GM10248 (cell line): ENCODE measurements around the gene EXOC2.

Experiments used
- CTCF ChIA-PET: fragments of 300-600 bp; sonication (Branson Sonifier 250); formaldehyde crosslinking; extraction: SDS; loops from one replicate; lab custom pipeline; 2021; ENCODE audit warnings: antibody characterized with exemption; lab: Yijun Ruan, JAX
- POLR2A ChIA-PET: fragments of 350-650 bp; sonication (Branson Sonifier 250); formaldehyde crosslinking; extraction: SDS; loops from one replicate; lab custom pipeline; 2020; ENCODE audit warnings: antibody characterized with exemption; lab: Yijun Ruan, JAX
- DNase-seq: peaks from one replicate; pipeline ENCODE4 v3.0.0; 2012; ENCODE audit errors: extremely low spot score
- TF ChIP-seq, protein P1 (sequence below): IDR thresholded peaks from 2 replicates; pipeline ENCODE4 v1.5.1; 2012; ENCODE audit warnings: mild to moderate bottlenecking, low read depth; ENCODE audit errors: extremely low read depth, missing control alignments, control extremely low read depth

Gene EXOC2

DNA sequence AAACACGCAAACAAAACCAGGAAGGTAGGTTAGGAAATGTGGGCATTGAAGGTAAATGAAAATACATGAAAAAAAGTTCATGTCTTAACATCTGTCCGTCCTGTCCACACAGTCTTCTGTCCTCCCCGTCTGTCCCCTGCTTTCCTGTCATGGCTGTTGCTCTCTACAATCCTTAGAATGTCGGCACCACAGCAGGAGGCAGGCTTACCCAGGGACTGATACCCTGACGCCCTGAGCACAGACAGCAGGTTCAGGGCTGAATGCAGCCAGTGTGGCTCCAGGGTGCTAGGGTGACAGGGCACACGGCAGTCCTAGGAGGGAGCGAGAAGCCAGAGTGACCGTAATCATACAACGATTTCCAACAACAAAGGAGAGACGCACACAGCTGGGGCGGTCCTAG lies 177.7 kb downstream of the EXOC2 start:
- ChIA-PET CTCF (interaction anchor here (1.3 kb wide), 1 partner anchor 367 kb away, joined by 3 read pairs; no protein-coding TSS in a partner anchor), POLR2A (no interaction called here)
- DNase-seq = no peak
- TF ChIP-seq, protein P1, sequence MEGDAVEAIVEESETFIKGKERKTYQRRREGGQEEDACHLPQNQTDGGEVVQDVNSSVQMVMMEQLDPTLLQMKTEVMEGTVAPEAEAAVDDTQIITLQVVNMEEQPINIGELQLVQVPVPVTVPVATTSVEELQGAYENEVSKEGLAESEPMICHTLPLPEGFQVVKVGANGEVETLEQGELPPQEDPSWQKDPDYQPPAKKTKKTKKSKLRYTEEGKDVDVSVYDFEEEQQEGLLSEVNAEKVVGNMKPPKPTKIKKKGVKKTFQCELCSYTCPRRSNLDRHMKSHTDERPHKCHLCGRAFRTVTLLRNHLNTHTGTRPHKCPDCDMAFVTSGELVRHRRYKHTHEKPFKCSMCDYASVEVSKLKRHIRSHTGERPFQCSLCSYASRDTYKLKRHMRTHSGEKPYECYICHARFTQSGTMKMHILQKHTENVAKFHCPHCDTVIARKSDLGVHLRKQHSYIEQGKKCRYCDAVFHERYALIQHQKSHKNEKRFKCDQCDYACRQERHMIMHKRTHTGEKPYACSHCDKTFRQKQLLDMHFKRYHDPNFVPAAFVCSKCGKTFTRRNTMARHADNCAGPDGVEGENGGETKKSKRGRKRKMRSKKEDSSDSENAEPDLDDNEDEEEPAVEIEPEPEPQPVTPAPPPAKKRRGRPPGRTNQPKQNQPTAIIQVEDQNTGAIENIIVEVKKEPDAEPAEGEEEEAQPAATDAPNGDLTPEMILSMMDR = no peak

DNA sequence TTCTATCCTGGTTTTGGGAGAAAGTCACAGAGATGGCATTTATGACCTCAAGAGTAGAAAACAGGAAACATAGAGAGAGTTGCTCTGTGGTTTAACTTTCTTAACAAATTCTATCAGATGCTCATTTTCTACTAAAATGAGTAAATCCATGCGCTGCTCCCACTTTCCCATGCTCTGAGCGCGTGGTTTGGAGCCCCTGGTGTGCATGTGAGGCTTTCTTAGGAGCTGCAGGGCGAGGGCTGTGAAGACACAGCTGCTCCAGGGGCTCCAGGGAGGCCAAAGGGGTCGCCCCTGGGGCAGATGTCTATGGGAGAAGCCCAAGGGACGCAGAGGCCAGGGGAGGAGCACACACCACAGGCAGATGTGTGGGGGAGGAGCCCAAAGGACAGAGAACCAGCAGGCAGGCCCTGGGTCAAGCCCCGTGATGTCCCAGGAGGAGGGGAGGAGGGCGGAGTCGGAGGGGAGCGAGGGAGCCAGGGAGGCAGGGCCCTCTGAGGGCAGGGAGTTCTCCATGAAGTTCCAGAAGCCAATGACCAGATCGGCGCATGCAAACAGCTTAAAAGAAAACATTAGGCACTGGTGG lies 178.5 kb downstream of the EXOC2 start:
- ChIA-PET CTCF (interaction anchor here (1.3 to 1.4 kb wide), 2 partner anchors 101 to 366 kb away, joined by 3 read pairs; no protein-coding TSS in a partner anchor), POLR2A (no interaction called here)
- TF ChIP-seq, protein P1 = no peak
- no peak for DNase-seq

DNA sequence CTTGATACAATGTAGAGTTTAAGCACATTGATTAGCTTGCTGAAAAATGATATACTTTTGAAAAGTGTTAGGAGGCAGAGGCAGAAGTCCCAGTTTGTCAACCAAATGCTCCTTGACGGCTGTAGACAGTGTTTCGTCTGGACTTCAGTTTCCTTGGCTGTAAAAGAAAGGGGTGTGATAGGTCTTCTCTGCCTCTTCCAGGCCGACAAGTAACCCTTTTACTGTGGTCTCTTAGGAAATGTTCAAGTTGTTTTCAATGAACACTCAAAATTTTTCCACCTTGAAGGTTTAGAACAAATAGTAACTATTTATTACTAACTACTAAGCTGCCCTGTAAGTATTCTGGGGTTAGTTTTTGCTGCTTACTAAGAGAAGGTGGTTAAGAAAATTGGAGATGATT lies 179.0 kb downstream of the EXOC2 start:
- TF ChIP-seq, protein P1 = no peak
- no peak for DNase-seq
- ChIA-PET CTCF (interaction anchor here (1.3 to 1.4 kb wide), 2 partner anchors 101 to 366 kb away, joined by 3 read pairs; no protein-coding TSS in a partner anchor), POLR2A (no interaction called here)

DNA sequence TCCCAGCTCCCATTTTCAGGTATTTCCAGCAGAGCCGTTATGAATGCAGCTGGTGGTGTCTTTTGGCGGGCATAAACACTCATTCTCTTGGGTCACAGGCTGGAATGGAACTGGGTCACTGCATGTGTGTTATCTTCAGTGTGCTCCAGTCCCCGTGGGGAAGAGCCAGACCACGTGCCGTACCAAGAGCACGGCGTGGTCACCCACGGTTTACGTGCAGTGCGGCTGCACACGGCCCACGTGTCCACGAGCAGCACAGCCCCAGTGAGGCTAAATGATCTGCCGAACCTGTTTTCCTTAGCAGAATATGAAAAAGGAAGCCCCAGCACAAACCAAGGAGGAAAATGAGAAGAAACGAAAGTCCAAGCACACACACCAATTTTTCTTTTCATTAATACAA lies 179.9 kb downstream of the EXOC2 start:
- DNase-seq = no peak
- CTCF ChIA-PET = no interaction called here
- TF ChIP-seq, protein P1 = no peak
- POLR2A ChIA-PET = no interaction called here

DNA sequence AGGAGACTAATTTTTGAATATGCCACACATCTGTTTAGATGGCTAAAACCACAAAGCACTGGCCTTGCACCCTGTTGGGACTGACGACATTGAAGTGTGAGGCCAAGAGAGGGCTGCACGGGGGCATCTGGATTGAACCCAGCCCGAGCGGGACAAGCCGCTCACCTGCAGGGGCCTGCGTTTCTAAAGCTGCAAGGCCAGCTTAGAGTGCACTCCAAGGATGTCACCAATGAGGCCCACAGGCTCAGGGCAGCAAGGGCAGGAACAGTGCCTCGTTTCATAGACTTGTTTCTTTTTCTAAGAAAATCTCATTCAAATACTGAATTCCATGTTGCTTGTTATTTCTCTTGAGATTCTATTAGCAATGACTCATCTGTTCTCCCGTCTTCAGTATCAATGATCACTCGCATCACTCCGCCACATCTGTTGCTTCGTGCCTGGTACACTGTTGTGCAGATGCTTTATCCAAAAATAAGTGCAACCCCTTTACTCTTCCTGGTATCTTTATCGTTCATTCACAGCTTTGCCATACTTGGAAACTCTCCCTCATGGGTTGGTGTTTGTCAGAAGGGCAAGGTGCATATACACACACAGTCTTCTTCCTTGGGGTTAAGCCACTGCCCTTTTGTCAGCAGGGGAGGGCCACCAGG lies 181.3 kb downstream of the EXOC2 start:
- POLR2A ChIA-PET = no interaction called here
- DNase-seq = no peak
- CTCF ChIA-PET = no interaction called here
- TF ChIP-seq, protein P1 = no peak

DNA sequence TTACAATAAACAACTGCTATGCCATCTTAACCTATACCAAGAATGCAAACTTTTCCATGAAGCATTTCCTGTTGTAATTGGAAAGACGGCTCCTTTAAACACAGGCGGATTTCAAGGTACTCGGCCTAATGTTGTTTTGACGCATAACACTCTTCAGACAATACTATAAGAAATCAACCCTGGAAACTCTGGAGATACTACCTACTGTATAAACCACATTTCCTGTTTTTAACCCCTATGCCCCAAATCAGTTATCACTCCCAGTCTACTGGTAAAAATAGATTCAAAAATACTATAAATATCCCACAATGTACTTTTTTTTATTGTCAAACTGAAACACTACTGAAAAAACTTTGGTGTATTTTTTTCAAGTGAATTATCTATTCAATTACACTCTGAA lies 183.3 kb downstream of the EXOC2 start:
- ChIA-PET CTCF (no interaction called here), POLR2A (no interaction called here)
- TF ChIP-seq, protein P1 = no peak
- DNase-seq = no peak
